Subcutaneous adipose tissue (tissue), 4 donors: Measurements from ENCODE around the gene TTC38. TPM values are rescaled to one million over a fixed set of nuclear protein-coding genes. Genes with fewer than 3 reads are reported as not detected.

Experiments
- total RNA-seq, 4 donors: library from RNA; depleted of rRNA; stranded (reverse); fragments of >200 nt; gene quantifications; one replicate each; pipeline ENCODE4 v1.1.0, GENCODE V29; 2016
- TF ChIP-seq, protein P1 (sequence below): fragments of 450-650 bp; IDR thresholded peaks from one replicate; pipeline ENCODE4 v1.5.1; 2016; ENCODE audit warnings: low read depth, mild to moderate bottlenecking, control low read depth, antibody characterized with exemption, moderate library complexity

Gene TTC38
- total RNA-seq: 100 to 1,000 TPM in 2 of 4 donors, 10 to 100 TPM in 2; 63.7 to 285 (median 88.5) TPM

DNA sequence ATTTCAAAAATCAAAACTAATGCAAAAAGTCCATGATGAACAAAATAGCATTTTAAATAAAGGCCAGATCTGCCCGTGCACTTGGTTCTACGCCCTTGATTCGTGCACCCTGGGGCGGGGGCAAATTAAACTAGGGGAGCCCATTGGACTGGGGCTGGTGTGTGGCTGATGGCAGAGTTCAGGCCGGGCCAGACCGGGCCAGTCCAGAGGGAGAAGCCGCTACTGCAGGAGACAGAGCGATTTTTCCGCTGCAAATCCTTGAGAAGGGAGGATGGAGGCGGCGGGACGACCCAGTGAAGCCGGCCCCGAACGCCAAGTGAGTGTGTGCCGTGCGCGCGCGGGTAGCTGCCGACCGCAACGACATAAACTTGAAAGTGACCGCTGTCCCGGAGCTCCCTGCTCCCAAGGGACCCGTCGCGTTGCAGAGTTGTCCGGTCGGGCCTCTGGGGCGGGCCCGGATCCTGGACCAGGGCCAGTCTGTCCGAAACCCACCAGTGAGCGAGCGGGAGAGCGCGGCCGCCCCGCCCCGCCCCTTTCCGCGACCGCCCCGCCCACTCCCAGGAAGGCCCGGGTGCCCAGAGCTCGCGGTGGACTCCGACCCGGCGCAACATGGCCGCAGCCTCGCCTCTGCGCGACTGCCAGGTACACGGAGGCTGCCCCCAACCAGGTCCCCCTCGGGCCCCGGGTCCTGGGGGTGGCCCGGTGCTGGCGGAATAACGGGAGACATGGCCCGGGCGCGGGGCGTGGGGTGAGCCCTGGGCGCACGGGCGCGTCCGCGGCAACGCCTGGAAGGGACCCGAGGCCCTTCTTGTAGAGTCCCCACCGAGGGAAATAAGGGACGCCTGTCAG, at the start of gene TTC38:
TSS of gene TTC38 (plus strand) at position 578 of the 849 bp plus-strand sequence. CDS start at position 610, 32 bp downstream.
- TF ChIP-seq, protein P1, sequence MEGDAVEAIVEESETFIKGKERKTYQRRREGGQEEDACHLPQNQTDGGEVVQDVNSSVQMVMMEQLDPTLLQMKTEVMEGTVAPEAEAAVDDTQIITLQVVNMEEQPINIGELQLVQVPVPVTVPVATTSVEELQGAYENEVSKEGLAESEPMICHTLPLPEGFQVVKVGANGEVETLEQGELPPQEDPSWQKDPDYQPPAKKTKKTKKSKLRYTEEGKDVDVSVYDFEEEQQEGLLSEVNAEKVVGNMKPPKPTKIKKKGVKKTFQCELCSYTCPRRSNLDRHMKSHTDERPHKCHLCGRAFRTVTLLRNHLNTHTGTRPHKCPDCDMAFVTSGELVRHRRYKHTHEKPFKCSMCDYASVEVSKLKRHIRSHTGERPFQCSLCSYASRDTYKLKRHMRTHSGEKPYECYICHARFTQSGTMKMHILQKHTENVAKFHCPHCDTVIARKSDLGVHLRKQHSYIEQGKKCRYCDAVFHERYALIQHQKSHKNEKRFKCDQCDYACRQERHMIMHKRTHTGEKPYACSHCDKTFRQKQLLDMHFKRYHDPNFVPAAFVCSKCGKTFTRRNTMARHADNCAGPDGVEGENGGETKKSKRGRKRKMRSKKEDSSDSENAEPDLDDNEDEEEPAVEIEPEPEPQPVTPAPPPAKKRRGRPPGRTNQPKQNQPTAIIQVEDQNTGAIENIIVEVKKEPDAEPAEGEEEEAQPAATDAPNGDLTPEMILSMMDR: no peak

DNA sequence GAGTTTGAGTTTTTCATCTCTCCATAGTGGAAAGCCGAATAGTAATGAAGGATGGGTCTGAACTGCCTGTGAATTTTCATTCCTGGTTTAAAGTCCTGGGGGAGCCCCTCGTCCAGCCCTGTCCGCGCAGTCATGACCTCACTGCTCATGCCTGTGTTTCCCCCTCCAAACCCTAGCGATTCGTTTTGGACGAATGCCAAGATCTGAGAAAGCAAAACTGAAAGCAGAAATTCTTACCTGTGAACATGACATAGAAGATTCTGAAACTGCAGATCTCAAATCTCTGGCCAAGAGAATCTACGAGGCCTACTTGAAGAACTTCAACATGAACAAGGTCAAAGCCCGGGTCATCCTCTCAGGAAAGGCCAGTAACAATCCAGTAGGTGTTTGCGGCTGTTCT, 48.2 kb upstream of the TTC38 start:
- TF ChIP-seq, protein P1: no peak

DNA sequence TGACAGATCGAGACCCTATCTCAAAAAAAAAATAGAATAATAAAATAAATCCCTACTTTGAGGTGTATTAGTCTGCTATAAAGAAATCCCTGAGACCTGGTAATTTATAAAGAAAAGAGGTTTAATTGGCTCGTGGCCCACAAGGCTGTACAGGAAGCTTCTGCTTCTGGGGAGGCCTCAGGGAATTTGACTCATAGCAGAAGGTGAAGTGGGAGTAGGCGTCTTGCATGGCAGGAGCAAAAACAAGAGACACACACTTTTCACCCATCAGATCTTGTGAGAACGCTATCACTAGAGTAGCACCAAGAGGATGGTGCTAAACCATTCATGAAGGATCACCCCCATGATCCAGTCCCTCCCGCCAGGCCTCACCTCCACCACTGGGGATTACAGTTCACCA, 46.9 kb upstream of the TTC38 start:
- TF ChIP-seq, protein P1: no peak

DNA sequence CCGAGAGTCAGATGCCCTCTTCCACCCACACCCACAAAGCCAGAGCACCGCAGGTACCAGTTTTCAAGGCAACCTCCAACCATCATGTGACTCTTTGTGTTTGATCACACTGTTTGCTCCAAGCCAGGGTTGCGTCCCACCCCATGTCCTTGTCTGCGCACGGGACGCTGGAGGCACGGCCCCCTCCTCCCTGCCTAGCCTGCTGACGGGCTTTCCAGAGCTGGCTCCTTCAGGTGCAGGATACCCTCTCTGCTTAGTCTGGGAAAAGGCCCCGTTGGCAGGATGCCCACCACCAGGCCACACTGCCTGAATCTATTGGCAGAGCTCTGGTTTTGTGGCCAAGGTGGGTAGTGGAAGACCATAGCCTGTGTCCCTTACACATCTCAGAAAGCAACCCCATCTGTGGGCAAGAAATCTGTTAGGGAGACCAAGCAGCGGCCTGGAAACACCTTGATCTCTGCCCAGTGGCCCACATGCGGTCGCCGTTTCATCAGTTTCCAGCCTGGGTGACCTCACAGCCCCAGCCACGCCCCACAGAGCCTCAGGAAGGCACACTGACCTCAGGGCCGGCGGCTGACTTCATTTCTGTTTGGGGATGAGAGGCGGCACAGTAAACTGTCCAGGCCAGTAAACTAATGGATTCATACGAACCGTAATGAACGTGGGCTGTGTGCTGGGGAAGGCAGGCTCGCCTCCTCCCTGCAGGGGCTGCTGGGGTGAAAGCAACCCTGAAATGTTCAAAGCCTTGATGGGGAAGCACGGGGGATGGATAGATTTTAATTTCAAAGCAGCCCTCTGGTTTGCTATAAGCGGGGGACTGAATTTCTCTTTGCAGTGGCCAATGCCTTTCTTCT, 43.5 kb upstream of the TTC38 start:
- TF ChIP-seq, protein P1: no peak

DNA sequence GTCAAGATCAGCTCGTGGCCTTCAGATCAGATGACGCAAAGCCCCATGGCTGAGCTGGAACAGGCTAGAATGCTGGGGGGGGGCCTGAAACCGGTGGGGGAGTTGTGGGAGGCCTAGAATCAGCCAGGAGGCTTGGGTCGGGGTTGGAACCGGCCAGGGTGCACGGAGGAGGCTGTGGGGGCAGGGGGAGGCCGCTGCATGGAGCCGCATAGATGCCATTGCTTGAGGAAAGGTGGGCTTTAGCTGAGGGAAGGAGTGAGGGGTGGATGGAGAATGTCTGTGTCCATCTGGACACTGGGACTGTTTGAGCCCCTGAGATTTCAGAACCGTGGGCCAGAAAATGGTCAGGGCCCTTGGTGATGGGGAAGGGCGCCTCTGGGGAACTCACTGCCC, 42.9 kb upstream of the TTC38 start:
- TF ChIP-seq, protein P1: no peak

DNA sequence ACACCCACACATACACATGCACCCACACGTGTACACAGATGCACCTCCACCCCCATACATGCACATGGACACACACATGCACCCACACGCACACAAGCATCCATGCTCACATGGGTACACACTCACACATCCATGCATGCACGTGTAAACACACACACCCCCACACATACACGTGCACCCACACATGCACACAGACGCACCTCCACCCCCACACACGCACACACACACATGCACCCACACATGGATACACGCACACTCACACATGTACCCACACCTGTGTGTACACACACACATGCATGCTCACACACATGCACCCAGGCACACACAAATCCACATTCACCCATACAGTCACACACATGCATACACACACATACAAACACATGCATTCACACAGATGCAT, 42.2 kb upstream of the TTC38 start:
- TF ChIP-seq, protein P1: no peak

DNA sequence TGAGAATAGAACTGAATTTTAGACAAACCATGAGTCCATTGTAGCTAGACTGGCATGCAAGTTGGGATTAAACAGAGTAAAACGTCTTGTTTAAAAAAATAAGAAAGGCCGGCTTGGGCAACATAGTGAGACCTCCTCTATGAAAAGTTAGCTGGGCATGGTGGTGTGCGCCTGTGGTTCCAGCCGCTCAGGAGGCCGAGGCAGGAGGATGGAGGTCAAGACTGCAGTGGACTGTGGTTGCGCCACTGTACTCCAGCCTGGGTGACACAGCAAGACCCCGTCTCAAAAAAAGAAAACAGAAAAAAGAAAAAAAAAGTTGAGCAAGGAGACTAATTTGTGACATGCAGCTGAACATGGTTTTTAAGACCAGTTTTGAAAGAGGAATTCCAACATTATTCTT, 41.2 kb upstream of the TTC38 start:
- TF ChIP-seq, protein P1: no peak
